Ureter (tissue), 1 donor: Measurements from ENCODE around the gene NID1. TPM values are rescaled to one million over a fixed set of nuclear protein-coding genes. Genes with fewer than 3 reads are reported as not detected.
A peak's percentile ranks its signal among the peaks of the same experiment; 100 is the strongest.

Source experiments
- DNase-seq: peaks from one replicate; pipeline ENCODE4 v3.0.0-alpha.2; 2020; ENCODE audit warnings: low spot score
- total RNA-seq: library from RNA; stranded (reverse); gene quantifications from one replicate; pipeline ENCODE4 v1.2.4, GENCODE V29; 2023
- donor health status: DM: yes; HTN: yes; CAD: no.

Gene NID1, protein sequence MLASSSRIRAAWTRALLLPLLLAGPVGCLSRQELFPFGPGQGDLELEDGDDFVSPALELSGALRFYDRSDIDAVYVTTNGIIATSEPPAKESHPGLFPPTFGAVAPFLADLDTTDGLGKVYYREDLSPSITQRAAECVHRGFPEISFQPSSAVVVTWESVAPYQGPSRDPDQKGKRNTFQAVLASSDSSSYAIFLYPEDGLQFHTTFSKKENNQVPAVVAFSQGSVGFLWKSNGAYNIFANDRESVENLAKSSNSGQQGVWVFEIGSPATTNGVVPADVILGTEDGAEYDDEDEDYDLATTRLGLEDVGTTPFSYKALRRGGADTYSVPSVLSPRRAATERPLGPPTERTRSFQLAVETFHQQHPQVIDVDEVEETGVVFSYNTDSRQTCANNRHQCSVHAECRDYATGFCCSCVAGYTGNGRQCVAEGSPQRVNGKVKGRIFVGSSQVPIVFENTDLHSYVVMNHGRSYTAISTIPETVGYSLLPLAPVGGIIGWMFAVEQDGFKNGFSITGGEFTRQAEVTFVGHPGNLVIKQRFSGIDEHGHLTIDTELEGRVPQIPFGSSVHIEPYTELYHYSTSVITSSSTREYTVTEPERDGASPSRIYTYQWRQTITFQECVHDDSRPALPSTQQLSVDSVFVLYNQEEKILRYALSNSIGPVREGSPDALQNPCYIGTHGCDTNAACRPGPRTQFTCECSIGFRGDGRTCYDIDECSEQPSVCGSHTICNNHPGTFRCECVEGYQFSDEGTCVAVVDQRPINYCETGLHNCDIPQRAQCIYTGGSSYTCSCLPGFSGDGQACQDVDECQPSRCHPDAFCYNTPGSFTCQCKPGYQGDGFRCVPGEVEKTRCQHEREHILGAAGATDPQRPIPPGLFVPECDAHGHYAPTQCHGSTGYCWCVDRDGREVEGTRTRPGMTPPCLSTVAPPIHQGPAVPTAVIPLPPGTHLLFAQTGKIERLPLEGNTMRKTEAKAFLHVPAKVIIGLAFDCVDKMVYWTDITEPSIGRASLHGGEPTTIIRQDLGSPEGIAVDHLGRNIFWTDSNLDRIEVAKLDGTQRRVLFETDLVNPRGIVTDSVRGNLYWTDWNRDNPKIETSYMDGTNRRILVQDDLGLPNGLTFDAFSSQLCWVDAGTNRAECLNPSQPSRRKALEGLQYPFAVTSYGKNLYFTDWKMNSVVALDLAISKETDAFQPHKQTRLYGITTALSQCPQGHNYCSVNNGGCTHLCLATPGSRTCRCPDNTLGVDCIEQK
- 89.3 TPM for total RNA-seq

GRCh38 chr1:236064674-236065508 lies at the start of gene NID1:
NID1 (minus strand) TSS chr1:236065090; CDS start chr1:236065079, 11 bp downstream.
- DNase-seq = peak; percentile 88

DNA sequence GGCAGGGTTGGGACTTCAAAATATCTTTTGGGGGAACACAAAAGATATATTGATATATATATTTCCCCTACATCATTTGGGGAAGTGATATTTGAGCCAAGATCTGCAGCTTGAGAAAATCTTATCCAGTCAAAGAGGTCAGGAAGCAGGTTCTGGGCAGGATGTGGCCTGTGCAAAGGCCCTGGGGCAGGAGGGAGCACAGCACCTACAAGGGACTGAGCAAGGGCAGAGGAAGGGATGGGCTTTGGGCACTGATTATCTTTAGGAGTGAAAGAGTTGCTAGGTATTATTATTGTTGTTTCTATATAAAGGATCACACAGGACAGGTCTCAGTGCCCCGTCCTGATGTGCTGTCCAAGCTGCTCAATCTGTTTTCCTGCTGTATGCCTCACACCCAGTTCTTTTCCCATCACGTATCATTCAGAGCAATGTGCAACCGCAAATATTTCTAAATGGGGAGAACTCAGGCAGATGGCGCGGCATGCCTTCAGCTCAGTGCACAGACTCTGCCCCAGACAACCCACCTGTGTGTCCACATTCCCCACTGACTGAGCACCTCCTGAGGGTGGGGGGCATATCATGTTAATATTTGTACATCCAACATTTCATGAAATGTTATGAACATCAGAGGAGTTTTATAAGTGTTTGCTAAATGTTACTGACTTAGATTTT lies 49.3 kb upstream of the NID1 start:
- DNase-seq = no peak

DNA sequence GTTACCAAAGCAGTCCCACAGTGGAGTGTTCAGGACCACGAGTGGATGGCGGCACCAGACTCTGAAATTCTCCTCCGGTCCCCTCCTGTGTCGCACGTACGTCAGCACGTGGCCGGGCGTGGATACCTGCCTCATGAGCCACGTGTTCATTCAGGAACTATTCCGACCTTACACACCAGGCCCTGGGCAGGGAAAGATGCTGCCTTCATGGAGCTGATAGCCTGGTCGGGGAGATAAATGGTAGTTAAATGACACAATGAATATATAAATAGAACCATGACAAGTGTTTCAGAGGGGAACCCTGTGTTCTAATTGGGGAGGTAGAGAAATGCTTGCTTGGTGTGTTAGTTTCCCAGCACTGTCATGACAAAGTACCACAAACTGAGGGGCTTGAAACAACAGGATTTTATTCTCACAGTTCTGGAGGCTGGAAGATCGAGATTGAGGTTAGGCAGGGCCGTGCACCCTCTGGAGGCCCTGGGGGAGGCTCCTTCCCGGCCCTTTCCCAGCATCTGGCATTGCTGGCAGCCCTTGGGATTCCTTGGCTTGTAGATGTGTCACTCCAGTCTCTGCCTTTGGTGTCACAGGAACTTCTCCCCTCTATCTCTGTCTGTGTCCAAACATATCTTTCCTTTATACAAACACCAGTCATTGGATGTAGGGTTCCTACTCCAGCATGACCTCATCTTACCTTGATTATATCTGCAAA lies 48.6 kb upstream of the NID1 start:
- DNase-seq = no peak

DNA sequence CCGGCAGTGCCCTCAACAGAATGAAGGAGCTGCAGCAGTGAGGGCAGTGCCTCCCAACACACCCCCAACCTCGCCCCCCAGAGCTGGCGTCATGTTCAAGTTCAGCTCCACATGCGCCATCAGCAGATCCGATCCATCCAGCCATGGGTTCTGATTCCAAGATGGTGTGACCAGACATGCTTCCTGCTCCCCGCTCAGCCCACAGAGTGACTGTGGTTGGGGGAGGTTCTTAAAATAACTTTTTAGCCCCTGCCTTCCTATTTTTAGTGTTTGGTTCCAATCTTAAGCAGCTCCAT lies 47.4 kb upstream of the NID1 start:
- DNase-seq = no peak

GRCh38 chr1:236111527-236112331 lies 46.8 kb upstream of the NID1 start:
- no peak for DNase-seq

GRCh38 chr1:236110137-236110536 lies 45.2 kb upstream of the NID1 start:
- DNase-seq = no peak

DNA sequence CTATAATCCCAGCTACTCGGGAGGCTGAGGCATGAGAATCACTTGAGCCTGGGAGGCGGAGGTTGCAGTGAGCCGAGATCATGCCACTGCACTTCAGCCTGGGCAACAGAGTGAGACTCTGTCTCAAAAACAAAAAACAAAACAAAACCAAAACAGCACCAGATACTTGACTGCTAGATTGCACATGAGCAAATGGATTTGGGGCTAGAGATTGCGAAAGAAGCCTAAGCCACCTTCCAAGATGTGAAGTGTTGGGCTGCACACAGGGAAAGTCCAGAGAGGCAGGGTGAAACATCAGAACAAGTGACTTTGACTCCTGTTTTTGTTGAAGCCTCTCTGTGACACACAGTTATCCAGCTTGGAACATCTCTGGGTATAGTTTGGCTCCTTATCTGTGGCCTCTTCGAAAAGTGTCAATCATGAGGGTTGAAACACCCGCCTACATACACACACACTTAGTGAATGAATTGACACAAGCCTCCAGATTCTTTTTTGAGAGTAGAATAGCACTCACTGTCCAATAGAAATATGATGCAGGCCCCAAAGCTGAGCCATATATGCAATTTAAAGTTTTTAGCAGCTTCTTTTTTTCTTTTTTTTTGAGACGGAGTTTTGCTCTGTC lies 43.2 kb upstream of the NID1 start:
- no peak for DNase-seq

DNA sequence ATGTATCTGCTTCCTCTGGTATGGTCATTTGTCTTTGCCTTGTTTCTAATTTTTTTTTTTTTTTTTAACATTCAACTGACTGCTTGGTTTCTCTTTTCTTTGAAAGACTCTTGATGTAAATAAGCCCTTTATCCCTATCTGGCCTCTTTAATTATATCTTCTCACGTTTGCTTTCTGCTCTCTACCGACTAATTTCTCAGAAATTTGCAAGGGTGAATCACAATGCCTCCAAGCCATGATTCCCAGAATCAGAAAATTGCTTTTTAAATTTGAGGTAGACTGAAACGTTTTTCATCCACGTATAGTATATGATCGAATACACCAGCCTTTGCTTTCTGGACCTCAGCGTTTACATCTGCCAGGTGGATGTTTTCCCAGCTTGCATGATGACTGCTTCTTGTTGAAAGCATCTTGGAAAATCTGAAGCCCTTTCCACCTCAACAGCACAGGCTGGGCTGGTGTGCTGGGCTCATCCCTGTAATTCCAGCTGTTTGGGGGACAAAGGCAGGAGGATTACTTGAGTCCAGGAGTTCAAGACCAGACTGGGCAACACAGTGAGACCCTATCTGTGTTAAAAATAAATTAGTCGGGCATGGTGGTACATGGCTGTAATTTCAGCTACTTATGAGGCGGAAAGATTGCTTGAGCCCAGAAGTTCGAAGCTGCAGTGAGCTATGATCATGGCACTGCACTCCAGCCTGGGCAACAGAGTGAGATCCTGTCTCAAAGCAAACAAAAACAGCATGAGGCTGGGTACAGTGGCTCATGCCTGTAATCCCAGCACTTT lies 42.4 kb upstream of the NID1 start:
- DNase-seq = no peak

DNA sequence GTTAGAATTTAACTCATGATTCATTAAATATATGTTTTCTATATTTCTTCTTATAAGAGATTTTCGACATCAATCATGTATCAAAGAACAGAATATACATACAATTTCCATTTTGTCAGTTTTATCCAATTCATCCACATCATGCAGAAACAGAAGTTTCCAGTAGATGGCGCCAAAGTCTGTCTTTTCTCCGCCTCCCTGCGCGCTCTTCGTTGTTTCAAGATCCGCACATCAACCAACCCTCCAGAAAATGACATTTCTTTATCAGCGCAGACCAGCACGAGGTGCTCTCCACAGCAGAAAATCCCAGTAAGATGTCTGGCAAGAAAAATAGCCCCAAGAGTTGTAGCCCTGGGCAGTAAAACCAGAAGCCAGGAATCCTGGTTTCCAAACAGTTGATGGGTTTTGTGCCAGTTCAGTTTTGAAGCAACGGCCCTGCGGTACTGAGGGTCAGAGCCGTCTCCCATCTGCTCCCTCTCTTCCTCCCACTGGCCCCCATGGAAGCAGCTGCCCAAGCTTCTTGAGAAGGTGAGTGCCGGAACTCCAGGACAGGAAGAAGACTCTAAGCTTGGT lies 38.8 kb upstream of the NID1 start:
- DNase-seq = peak; percentile 65

DNA sequence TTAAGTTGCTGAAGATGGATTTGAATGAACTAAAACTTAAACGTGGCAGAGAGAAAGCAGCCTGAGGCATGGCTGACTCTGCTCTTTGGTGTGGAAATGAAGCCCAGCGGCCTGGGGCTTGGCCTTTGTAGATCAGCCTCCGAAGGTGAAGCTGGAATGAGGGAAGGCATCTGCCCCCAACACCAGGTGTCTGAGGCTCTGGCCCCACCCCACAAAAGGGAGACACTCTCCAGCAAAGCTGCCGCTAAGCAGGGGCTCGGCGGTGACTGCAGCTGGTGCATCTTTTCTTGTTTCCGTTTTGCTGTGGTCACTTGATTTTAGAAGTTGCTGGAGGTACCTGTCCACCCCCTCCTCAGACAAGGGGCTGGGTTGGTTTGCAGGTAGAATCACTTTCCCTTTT lies 38.2 kb upstream of the NID1 start:
- DNase-seq = no peak

DNA sequence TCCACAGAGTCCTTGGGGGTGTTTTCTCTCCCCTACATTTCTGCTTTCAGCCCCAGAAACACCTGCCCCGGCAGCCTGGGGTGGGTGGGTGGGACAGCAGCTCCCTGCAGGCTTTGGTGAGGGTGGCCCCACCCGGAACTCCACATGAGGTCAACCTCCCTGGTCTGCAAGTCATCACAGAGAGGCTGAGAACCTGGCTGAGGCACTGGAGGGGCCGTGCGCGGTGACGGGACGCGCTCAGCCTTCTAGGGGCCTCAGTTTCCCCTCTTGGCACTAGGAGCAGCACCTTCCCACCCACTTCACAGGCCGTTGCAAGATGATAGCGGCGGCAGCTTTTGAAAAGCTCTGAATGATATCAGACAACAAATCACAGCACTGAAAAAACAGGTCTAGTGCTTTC lies 37.7 kb upstream of the NID1 start:
- no peak for DNase-seq

- DNase-seq = no peak
Observed at GRCh38 chr1:236101233-236102200, 36.6 kb upstream of the NID1 start.

DNA sequence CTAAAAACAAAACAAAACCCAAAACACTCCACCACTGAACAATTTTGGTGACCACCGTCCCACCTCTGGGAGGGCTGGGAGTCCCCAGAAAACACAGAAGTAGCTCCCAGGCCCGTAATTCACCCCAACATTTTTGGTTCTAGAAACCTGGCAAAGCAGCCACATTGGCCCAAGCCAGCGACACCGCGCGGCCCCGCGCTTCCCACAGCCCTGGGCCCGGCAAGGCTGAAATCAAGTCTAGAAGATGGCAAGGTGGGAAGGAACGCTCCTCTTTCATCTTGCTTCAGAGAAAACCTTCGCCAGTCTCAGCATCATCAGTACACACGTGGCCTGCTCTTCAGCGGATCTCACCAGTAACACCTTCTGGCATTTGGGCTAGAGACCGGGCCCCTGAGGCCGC lies 35.9 kb upstream of the NID1 start:
- DNase-seq = no peak

DNA sequence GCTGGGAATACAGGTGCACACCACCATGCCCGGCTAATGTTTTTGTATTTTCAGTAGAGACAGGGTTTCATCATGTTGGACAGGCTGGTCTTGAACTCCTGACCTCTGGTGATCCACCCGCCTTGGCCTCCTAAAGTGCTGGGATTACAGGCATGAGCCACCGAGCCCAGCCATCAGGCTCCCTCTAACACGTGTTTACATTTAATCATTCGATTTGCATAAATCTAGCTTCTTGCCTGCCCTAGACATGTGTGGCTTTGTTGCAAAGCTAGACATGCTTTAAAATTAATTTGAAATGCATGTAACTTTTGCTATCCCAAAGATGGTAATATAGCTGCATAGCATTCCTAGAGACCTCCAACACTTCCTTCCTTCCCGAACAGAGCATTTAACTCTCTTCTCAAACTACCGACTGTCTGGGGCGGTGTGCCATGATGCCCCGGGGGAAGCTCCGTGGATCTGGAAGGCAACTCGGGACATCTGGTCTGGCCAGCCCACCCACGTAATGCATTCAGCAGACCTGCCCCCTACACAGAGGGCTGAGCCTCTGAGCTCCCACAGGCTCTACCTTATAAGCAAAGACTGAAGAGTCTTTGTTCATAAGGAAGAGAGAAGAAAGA lies 34.6 kb upstream of the NID1 start:
- no peak for DNase-seq

GRCh38 chr1:236098267-236098666 lies 33.4 kb upstream of the NID1 start:
- DNase-seq = no peak
